Forelimb muscle (tissue), 1 donor: ENCODE results near the gene PRR5. TPM values are rescaled to one million over a fixed set of nuclear protein-coding genes. Genes with fewer than 3 reads are reported as not detected.

Experiments
- DNase-seq: peaks from one replicate; pipeline ENCODE4 v3.0.0-alpha.2; 2013; ENCODE audit warnings: low read depth
- polyA plus RNA-seq: library from polyadenylated mRNA; unstranded; fragments of 120-200 nt; gene quantifications from one replicate; pipeline ENCODE4 v1.2.1, GENCODE V29; 2013; ENCODE audit not compliant: insufficient read length

Gene PRR5
- polyA plus RNA-seq, 1 donor = 23.5 TPM

- no peak for DNase-seq
Observed at GRCh38 chr22:44692662-44693007, 9.4 kb upstream of the PRR5 start.

- no peak for DNase-seq
Observed at GRCh38 chr22:44693145-44693544, 8.9 kb upstream of the PRR5 start.

DNA sequence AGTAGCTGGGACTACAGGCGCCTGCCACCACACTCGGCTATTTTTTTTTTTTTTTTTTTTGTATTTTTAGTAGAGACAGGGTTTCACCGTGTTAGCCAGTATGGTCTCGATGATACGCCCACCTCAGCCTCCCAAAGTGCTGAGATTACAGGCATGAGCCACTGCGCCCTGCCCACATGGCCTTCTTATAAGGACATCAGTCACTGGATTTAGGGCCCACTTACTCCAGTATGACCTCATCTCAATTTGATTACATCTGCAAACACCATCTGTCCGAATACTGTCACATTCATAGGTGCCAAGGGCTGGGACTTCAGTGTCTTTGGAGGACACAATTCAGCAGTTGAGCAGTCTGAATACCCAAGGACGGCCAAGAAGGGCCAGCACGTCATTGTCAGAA, 8.2 kb upstream of the PRR5 start:
- no peak for DNase-seq

DNA sequence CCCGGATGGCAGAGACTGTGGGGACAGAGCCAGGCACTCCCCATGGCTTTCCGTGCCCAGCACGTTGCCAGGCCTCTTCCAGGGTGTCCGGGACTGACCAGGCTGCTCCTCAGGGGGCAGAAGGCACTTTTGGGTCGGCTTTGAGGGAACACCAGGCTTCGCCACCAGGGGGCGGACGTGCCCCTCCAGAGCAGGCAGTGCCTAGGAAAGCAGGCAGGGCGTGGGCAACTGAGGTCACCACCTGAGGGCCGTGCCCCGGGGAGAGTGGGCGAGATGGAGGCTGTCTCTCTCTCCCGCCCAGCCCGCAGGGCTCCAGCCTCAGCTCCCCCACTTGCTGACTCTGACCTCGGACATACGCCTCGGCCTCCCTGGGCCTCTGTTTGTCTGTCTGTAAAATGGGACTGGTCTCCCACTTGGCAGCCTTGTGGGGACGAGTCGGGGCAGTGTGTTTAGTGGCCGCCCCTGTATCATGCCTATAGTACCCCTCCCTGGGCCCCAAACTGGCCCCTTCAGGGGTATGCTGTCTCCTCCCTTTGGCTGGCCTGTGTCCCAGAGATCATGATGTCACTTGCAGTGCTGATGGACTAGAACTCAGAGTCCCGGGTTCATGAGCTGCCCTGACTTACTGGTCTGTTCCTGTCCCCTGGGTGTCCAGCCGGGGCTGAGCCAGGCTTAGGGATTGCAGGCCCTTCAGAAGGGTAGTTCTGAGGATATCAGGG, 4.4 kb upstream of the PRR5 start:
- DNase-seq = no peak

DNA sequence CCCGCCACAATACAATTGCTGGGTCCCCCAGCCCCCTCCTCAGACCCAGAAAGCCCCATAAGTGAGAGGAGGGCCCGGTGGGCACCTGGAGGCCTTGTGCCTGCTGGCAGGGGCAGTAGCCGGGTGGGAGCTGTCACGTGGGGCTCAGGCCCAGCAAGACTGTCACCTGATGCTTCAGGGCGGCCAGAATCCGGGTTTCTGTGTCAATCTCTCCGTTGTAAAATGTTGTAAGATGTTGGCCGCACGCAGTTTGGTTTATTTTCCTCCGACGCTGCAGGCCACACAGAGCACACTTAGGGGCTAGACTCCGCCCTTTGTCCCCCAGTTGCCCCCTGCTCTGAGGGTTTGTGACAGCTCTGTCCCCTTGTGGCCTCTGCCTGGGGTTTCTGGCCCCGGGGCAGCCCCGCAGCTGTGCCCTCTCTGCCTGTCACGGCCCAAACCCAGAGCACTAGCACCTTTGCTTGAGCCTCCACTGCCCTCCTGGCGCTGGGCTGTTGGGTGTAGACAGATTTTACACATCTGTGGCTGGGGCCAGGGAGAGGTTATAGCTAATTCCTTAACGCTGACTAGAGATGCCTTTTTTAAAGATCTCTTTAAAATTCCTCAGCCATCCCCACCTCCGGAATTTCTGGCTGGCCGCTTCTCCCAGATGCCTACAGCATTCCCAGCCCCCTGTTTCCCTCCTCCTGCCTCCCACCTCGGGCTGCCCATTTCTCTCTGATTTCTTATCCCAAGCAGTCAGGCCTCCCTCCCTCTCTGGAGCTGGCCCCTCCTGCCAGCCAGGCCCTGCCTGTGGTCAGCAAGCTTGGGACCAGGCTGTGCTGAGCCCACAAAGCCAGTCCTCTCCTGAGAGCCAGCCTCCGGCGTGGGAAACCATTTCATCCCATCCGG, 3.2 kb upstream of the PRR5 start:
- no peak for DNase-seq

GRCh38 chr22:44700456-44700855, 1.5 kb upstream of the PRR5 start:
- no peak for DNase-seq

DNA sequence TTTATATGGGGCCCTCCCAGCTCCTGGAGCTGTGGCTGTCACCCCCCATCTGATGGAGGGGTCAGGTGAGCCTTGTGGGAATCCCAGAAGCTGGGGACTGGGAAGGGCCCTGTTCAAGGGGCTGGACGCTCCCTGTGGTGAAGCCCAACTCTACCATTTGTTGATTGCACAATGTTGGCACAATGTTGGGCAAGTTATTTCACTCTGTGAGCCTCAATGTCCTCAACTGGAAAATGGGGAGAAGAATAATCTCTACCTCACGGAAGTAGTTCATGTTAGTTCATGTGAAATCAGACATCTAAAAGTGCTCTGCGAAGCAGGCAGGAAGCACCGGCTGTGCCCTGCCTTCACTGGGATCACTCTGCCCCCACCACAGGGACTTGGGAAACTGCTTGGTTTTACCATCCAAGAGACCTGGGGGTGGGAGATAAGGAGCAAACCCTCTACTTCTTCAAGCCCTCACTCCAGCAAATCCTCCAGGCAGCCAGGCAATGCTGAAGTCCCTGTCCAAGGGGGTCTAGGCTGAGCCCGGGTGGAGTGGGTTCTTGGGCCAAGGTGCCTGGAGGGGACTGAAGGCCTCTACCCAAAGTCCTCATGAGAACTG, 715 bp upstream of the PRR5 start:
- DNase-seq = no peak

GRCh38 chr22:44702479-44703198, 635 bp downstream of the PRR5 start:
- no peak for DNase-seq

DNA sequence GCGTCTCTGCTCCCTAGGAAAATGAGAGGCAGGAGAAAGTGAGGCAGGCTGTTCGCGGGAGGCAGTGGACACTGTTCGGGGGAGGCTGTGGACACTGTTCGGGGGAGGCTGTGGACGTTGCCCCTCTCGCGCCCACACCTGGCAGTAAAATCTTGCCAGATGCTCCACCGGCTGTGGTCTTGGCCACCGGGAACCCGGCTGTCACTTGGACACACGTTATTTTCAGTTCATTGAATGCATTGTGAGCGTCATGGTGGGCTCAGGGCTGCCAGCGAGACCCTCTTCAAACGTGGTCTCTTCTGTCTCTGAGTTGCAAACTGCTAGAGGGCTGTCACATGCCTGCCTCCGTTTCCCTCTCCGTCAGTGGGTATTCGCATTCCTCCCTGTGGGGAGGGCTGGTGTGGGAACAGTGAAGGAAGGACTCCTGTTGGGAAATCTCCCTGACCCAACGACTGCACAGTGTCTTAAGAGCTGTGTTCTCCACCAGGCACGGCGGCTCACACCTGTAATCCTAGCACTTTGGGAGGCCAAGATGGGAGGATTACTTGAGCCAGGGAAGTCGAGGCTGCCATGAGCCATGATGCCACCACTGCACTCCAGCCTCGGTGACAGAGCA, 1.4 kb downstream of the PRR5 start:
- no peak for DNase-seq

DNA sequence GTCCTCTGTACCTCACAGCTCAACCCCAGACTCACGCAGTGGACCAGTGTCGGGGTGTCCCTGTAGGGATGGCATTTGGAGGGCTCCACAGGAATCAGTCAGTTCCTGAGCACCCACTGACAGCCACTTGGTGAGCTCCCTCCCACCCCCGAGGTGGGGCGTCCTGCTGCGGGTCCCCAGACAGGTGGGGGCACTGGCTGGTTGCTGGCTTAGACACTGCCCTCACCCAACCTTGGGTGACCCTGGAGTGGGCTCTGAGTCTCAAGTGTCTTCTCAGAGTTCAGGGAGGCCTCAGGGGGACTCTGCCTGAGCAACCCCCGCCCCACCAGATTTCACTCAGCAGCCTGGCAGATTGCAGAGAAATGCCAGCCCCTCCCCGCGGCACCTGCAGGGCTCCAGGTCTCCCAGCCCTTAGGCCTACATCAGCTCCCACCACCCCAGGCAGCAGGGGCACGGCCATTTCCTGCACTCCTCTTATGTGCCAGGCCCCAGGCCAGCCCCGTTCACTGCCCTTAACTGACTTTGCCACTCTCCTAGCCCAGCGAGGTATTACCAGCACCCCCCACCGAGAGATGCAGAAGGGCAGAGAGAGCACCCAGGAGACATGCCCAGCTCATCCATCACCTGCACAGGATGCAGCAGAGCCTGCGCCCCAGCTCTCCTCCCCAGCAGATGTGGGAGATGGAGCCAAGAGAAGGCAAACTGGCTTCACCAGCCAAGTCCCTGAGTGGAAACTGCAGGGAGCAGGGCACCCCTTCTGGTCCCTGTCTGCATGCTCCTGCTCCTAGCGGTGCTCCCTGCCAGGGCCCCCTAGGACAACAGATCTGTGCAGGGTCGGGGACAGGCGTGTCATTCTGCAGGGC, 2.4 kb downstream of the PRR5 start:
- no peak for DNase-seq

DNA sequence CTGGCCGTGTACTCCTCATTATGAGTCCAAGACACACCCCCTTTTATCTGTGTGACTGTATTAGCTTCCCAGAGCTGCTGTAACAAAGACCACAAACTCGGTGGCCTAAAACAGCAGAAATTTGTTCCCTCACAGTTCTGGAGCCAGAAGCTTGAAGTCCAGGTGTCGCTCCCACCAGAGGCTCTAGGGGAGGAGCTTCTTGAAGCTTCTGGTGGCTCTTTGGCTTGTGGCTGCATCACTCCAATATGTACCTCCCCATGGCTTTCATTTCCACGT, 3.0 kb downstream of the PRR5 start:
- DNase-seq = no peak

GRCh38 chr22:44706488-44706887, 4.5 kb downstream of the PRR5 start:
- no peak for DNase-seq

DNA sequence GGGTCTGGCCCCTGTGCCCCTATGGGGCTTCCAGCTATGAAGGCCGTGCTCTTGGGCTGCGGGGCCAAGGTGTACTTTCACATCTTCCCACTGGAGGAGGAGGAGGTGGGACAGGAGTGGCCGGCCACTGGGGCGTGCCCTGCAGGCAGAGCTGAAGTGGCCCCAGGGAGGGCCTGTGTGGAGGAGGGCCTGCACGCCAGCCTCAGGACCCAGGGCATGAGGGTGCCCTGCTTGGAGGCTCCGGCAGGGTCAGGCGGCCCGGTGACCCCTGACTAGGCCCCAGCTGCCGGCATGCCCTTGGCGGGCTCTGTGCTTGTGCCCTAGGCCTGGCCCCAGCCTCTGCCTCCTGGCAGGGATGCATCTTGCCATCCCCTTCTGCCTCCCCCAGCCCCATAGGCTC, 5.2 kb downstream of the PRR5 start:
- no peak for DNase-seq

DNA sequence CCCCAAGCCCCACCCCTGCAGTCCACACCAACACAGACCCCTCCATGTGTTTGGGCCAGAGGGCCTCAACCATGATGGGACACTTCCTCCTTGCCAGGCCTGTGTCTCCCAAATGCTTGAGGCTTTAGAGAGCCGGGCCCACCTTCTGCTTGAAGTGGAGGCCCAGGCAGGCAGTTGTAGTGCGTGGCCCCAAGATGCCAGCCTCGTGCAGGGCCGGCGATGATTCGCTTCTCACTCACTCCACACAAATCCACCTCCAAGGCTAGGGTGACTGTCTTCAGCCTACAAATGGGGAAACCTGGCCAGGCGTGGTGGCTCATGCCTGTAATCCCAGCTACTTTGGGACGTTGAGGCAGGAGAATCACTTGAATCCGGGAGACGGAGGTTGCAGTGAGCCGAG, 5.7 kb downstream of the PRR5 start:
- no peak for DNase-seq

GRCh38 chr22:44709881-44710392, 7.9 kb downstream of the PRR5 start:
- no peak for DNase-seq

DNA sequence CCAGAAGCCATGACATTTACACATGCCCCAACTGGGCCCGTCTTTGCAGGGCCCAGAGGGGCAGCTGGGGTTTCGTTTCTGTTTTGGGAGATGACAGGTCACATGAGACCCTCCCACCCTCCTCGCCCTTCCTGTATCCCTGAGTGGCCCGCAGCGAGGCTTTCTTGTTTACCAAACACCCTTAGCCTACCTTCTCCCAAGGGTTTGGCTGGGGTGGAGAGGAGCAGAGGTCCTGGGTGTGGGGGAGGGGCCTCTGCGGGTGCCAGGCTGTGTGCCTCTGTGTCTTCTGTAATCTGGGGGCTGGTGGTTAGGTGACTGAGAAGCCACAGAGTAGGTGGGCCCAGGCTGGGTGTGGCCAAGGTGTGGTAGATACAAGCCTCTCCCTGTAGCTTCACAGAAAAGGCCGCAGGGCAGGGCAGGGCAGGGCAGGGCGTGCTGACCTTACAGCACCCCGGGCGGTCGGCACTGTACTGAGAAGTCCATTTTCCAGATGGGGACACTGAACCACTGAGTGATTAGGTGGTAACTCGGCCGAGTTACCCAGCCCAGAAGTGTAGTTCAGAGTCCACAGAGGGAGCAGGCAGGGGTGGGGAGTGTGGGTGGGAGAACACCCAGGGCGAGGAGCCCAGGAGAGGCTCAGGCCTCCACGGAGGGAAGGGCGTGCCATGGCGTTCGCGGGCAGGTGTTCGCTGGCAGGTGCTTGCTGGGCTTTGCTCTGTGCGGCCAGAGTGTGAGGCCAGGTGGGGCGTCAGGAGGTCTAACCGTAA, 8.7 kb downstream of the PRR5 start:
- no peak for DNase-seq

- no peak for DNase-seq
Observed at GRCh38 chr22:44711241-44711560, 9.2 kb downstream of the PRR5 start.

GRCh38 chr22:44711690-44712555, 9.9 kb downstream of the PRR5 start:
- DNase-seq = no peak

- no peak for DNase-seq
Observed at GRCh38 chr22:44712962-44713361, 11.0 kb downstream of the PRR5 start.
